ENCODE data around the gene FLNB. TPM values are rescaled to one million over a fixed set of nuclear protein-coding genes. Genes with fewer than 3 reads are reported as not detected.

Gene FLNB
- total and polyA plus RNA-seq, 10 of the 15 experiments (the other 5 are each of a cell fraction or from before 2014, with no cell fraction given): 13.6 to 51.8 (median 26.4) TPM

DNA sequence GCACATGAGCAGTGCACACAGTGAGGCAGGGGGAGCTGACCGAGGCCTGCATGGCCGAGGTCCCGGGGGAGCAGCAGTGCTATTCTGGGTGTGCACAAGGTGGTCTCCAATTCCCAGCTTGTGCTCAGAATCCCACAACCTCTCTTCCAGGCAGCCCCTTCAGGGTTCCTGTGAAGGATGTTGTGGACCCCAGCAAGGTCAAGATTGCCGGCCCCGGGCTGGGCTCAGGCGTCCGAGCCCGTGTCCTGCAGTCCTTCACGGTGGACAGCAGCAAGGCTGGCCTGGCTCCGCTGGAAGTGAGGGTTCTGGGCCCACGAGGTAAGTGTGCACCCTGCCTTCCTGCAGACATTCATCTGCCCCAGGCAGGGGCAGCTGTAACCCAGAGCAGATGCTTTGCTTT, 122.4 kb downstream of the FLNB start (continued):
- TF ChIP-seq, protein P1, sequence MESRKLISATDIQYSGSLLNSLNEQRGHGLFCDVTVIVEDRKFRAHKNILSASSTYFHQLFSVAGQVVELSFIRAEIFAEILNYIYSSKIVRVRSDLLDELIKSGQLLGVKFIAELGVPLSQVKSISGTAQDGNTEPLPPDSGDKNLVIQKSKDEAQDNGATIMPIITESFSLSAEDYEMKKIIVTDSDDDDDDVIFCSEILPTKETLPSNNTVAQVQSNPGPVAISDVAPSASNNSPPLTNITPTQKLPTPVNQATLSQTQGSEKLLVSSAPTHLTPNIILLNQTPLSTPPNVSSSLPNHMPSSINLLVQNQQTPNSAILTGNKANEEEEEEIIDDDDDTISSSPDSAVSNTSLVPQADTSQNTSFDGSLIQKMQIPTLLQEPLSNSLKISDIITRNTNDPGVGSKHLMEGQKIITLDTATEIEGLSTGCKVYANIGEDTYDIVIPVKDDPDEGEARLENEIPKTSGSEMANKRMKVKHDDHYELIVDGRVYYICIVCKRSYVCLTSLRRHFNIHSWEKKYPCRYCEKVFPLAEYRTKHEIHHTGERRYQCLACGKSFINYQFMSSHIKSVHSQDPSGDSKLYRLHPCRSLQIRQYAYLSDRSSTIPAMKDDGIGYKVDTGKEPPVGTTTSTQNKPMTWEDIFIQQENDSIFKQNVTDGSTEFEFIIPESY (IDR thresholded peaks at IDR 0.05): no peak
- no peak for TF ChIP-seq RELB (IDR thresholded peaks at IDR 0.05; ENCODE audit: low read depth)

DNA sequence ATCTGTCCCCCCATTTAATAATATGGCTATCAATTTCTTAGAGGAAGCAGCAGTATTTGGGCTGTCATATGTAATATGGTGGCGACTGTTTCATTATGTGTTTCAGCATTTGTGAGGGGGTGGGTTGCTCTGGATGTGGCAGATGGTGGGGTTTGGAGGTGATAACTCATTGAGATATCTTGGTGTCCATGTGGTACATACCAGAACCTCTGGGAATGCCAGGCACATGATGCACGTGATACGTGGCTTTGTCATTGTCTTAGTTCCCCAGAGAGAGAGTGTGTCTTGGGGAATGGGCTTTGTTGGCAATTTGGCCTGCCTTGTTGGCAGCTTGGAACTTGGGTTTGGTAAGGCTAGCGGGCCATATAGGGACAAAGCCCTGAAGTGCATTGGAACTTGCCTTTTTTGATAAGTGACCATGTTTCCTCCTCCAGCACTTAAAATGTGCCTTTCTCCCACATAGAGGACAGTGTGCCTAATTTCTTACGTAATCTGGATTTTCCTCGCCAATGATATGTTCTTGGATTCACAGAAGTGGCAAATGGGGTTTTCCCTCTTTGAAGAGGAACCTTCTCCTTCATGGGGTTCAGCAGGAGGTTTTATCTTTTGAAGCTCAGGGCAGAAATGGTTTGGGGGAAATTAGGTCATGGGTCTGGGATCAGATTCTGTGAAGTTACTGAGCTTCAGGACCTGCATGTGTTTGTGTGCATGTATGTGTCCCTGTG, 123.0 kb downstream of the FLNB start:
- POLR2A ChIA-PET: no interaction called here
- H3K27ac ChIP-seq (ENCODE audit: control insufficient read depth, insufficient read depth): no peak overlapping the region
- H3K9ac ChIP-seq (ENCODE audit: control insufficient read depth, insufficient read depth, low read length): no peak overlapping the region
- peaks cover 6 to 11% of the 10 kb centered on the region in 2 experiments for H3K36me3 ChIP-seq (ENCODE audit: control insufficient read depth in 2 of 2, insufficient read depth in 2 of 2, low read length in 1 of 2)
- H3K4me2 ChIP-seq (ENCODE audit: control insufficient read depth, insufficient read depth): no peak overlapping the region
- RAD21 ChIA-PET (ENCODE audit: unreplicated experiment): interaction anchor here (1.1 kb wide), 1 partner anchor 36 kb away, joined by 4 read pairs; no protein-coding TSS in a partner anchor
- H2AFZ ChIP-seq (ENCODE audit: control insufficient read depth, low read depth, low read length): no peak overlapping the region
- no peaks in the 10 kb centered on the region for H3K9me3 ChIP-seq (replicated peaks; ENCODE audit: control insufficient read depth, insufficient read depth, low read length)
- SMC1A ChIA-PET (ENCODE audit: uncharacterized antibody, unreplicated experiment): interaction anchor here (0.6 to 1.2 kb wide), 3 partner anchors 15 to 742 kb away, joined by 3 to 4 read pairs (median 3); no protein-coding TSS in a partner anchor
- in situ Hi-C loops (cut with MboI): no loop called here
- TF ChIP-seq WRNIP1 (IDR thresholded peaks at IDR 0.05; ENCODE audit: borderline replicate concordance, low read depth, low read length): no peak
- TF ChIP-seq, protein P2, sequence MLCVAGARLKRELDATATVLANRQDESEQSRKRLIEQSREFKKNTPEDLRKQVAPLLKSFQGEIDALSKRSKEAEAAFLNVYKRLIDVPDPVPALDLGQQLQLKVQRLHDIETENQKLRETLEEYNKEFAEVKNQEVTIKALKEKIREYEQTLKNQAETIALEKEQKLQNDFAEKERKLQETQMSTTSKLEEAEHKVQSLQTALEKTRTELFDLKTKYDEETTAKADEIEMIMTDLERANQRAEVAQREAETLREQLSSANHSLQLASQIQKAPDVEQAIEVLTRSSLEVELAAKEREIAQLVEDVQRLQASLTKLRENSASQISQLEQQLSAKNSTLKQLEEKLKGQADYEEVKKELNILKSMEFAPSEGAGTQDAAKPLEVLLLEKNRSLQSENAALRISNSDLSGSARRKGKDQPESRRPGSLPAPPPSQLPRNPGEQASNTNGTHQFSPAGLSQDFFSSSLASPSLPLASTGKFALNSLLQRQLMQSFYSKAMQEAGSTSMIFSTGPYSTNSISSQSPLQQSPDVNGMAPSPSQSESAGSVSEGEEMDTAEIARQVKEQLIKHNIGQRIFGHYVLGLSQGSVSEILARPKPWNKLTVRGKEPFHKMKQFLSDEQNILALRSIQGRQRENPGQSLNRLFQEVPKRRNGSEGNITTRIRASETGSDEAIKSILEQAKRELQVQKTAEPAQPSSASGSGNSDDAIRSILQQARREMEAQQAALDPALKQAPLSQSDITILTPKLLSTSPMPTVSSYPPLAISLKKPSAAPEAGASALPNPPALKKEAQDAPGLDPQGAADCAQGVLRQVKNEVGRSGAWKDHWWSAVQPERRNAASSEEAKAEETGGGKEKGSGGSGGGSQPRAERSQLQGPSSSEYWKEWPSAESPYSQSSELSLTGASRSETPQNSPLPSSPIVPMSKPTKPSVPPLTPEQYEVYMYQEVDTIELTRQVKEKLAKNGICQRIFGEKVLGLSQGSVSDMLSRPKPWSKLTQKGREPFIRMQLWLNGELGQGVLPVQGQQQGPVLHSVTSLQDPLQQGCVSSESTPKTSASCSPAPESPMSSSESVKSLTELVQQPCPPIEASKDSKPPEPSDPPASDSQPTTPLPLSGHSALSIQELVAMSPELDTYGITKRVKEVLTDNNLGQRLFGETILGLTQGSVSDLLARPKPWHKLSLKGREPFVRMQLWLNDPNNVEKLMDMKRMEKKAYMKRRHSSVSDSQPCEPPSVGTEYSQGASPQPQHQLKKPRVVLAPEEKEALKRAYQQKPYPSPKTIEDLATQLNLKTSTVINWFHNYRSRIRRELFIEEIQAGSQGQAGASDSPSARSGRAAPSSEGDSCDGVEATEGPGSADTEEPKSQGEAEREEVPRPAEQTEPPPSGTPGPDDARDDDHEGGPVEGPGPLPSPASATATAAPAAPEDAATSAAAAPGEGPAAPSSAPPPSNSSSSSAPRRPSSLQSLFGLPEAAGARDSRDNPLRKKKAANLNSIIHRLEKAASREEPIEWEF (IDR thresholded peaks at IDR 0.05; ENCODE audit: insufficient replicate concordance, low read depth, low read length): no peak
- TF ChIP-seq, protein P3, sequence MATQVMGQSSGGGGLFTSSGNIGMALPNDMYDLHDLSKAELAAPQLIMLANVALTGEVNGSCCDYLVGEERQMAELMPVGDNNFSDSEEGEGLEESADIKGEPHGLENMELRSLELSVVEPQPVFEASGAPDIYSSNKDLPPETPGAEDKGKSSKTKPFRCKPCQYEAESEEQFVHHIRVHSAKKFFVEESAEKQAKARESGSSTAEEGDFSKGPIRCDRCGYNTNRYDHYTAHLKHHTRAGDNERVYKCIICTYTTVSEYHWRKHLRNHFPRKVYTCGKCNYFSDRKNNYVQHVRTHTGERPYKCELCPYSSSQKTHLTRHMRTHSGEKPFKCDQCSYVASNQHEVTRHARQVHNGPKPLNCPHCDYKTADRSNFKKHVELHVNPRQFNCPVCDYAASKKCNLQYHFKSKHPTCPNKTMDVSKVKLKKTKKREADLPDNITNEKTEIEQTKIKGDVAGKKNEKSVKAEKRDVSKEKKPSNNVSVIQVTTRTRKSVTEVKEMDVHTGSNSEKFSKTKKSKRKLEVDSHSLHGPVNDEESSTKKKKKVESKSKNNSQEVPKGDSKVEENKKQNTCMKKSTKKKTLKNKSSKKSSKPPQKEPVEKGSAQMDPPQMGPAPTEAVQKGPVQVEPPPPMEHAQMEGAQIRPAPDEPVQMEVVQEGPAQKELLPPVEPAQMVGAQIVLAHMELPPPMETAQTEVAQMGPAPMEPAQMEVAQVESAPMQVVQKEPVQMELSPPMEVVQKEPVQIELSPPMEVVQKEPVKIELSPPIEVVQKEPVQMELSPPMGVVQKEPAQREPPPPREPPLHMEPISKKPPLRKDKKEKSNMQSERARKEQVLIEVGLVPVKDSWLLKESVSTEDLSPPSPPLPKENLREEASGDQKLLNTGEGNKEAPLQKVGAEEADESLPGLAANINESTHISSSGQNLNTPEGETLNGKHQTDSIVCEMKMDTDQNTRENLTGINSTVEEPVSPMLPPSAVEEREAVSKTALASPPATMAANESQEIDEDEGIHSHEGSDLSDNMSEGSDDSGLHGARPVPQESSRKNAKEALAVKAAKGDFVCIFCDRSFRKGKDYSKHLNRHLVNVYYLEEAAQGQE (IDR thresholded peaks at IDR 0.05; ENCODE audit: low read depth, low read length): no peak
- TF ChIP-seq HDAC6 (IDR thresholded peaks at IDR 0.05; ENCODE audit: unreplicated experiment): no peak
- no peak for TF ChIP-seq FOXK2 (IDR thresholded peaks at IDR 0.05)
- WGBS (ENCODE audit: insufficient coverage, insufficient replicate concordance, low lambda C conversion rate, missing lambda C conversion rate): 96% methylated on average over 6 of the region's 6 CpGs
- no peaks in the 10 kb centered on the region for H3K27me3 ChIP-seq (replicated peaks in 1 of 2; ENCODE audit: control insufficient read depth in 2 of 2, insufficient read depth in 2 of 2, low read length in 1 of 2)
- H3K79me2 ChIP-seq (ENCODE audit: control insufficient read depth, insufficient read depth, low read length): no peaks in the 10 kb centered on the region
- BruUV-seq (replicated peaks): no TSS peak
- no peak overlapping the region for H3K4me3 ChIP-seq
- FAIRE-seq: no peak
- CTCF ChIA-PET: interaction anchor here (0.9 to 1.3 kb wide), 2 partner anchors 123 to 734 kb away, joined by 3 to 5 read pairs; partner anchors contain the start of gene FLNB
- ATAC-seq: no peak
- H4K20me1 ChIP-seq (ENCODE audit: control insufficient read depth, insufficient read depth): no peaks in the 10 kb centered on the region
- no peak for DNase-seq (ENCODE audit: low read depth, low spot score)
- no peaks in the 10 kb centered on the region for H3K4me1 ChIP-seq (ENCODE audit: control insufficient read depth, insufficient read depth, low read length)
- intact Hi-C loops (cut with micrococcal nuclease; ENCODE audit: unreplicated experiment): no loop called here

Measured in GM12878 (cell line).